HG03159 (cell line): ENCODE measurements around the gene POU3F3.

Source experiments
- ATAC-seq: cut with Tn5 transposase; IDR thresholded peaks from one replicate; pipeline ENCODE4 v1.9.1; 2021; ENCODE audit warnings: mild to moderate bottlenecking, moderate library complexity; ENCODE audit not compliant: unreplicated experiment

POU3F3 gene

DNA sequence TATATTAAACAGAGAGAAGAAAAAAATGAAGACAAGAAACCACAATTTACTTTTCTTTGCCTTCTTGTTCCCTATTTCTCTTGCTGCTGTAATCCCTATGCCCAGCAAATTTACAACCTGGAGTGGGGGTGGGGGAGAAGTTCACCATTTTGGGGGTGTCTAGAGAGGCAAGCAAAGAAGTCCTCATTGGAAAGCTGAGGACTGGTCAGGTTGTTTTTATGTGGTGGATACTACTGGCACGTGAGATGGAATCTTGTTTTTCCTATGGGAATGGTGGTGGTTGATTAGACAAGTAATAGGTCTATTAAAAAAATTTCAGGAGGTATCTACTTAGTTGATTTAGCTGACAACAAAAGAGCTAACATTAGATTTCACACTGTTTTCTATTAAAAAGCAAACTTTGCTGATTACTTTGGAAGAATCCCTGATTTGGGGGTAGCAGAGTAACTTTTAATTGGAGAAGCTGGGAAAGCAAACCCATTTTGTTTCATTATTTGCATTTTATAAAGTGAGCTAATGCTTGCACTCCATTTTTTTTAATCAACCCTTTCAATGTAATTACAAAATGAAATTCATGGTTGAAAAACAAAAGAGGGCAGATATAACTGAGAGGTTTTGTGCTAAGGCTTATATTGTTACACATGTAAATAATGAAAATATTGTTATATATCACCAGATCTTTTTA is 6.0 kb downstream of the POU3F3 start:
- ATAC-seq: no peak

- no peak for ATAC-seq
Measured at GRCh38 chr2:104860451-104860790, 6.5 kb downstream of the POU3F3 start.

- no peak for ATAC-seq
Measured at GRCh38 chr2:104861351-104862057, 7.6 kb downstream of the POU3F3 start.

GRCh38 chr2:104862058-104862941 is 8.4 kb downstream of the POU3F3 start:
- no peak for ATAC-seq

GRCh38 chr2:104863146-104863467 is 9.2 kb downstream of the POU3F3 start:
- no peak for ATAC-seq

GRCh38 chr2:104863468-104864279 is 9.8 kb downstream of the POU3F3 start:
- ATAC-seq: no peak

GRCh38 chr2:104864280-104865095 is 10.6 kb downstream of the POU3F3 start:
- no peak for ATAC-seq

GRCh38 chr2:104865096-104865470 is 11.2 kb downstream of the POU3F3 start:
- no peak for ATAC-seq

DNA sequence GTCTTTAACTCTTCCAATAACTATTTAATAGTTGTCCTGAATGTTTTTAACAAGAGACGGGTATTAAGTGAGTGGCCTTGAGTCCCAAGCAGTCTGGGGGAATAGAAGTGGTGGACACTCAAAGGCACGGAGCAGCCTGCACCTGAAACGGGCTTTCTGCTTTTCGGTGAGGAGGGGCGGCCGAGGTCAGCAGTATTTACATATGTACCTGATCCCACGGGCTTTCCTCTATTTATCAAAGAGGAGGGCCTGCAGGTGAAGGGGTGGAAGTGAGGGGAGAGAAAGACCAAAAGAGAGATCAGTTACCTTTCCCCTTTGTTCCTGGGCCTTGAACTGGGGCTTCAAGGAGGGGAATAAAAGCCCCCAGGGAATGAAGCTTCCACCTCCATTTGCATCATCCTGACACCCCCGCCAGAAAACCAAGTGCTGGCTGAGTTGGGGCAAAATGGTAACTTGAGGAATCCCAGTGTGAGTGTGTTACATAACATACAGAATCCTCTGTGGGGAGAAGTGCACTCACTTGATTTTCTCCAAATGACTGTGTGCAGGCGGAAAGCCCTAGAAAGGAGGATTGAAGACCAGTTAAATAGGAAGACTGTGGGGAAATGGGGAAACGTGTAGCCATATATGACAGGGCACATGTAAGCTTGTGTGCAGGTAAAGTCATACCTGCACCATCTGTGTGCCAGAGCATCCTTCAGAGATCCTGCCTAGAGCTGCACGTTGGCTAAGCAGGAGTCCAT is 12.4 kb downstream of the POU3F3 start:
- no peak for ATAC-seq

DNA sequence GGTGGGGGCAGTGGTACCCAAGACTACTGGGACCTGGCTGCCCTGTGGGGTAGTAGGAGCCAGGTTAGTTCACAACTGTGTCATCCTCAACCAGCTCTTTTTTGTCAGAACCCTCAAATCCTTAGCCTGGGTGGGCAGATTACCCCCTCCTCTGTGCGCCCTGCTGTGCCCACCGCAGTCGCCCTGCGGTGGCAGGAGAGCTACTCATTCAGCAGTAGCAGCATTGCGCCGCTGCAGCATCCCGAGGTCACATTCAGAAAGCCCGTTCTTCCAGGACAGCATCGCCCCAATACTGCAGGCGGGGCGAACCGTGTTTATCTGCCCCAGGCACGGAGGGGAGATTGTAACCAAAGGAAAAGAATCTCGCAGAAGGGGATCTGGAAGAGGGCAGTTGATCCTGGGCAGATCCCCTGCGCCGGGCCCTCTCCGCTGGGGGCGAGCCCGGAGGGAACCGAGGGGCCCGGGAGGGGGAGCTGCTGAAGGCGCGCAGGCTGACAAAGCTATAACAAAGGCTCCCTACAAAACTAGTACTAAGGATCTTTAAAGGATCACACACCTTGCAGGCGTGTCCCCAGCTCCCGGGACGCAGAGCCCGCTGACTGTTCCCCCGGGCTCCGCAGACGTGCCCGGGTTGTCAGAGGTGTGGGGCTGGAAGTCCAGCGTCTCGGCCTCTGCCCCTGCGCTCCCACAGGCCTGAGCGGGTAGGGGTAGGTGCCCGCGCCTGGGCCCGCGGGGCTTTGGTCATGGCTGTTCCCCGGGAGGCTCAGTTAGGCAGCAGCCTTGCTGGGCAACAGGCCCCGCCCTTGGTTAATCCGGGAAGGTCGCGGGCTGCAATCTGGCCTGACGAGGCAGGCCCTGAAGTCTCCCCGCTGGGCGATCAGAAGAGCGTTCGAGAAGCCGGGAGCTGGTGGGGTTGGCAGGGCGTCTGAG is 13.2 kb downstream of the POU3F3 start:
- ATAC-seq: no peak

GRCh38 chr2:104867813-104868504 is 14.0 kb downstream of the POU3F3 start:
- no peak for ATAC-seq

DNA sequence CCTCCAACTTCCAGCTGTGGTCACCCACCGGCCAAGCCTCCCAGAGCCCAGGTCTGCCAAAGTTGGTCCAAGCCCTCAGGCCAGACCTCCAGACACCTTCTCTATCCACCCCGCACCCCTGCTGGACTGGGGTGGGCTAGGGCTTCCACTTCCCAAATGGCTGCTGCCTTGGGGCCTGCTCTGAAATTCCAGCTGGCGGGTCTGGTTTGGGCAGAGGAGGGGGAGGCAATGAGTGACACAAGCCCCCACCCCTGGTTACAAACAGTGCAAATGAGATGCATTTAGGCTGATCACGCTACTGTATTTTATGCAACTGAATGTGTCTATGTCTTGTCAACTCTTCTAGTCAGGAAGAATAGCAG is 14.6 kb downstream of the POU3F3 start:
- ATAC-seq: no peak

GRCh38 chr2:104870100-104870975 is 16.4 kb downstream of the POU3F3 start:
- ATAC-seq: no peak

DNA sequence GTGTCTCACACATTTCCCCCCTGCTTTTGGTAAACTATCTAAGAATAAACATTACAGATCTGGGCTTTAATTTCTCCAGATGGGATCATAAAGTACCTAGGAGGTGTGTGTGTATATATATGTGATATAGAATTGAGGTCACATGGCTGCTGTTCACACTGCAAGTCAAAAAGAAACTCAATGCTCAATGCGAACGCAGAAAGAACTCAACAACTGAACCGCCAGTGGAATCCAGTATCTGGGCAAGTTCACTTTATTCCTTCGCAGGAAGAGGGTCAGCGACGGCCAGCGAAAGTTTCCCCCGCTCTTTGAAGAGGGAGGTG is 17.7 kb downstream of the POU3F3 start:
- no peak for ATAC-seq

GRCh38 chr2:104871972-104872865 is 18.3 kb downstream of the POU3F3 start:
- no peak for ATAC-seq
